Smooth muscle cell (in vitro differentiated cells): ENCODE results near the gene KPNB1. TPM values are rescaled to one million over a fixed set of nuclear protein-coding genes. Genes with fewer than 3 reads are reported as not detected.

Experiments used
- DNase-seq: peaks from one replicate; lab custom pipeline; 2025; ENCODE audit not compliant: unreplicated experiment; lab: John Stamatoyannopoulos, UW
- H2AFZ ChIP-seq: fragments of 200-600 bp; sonication (generic); 2 replicates; pipeline ENCODE4 v1.6.0; 2016; ENCODE audit warnings: antibody characterized with exemption, low read depth, mild to moderate bottlenecking
- H3F3A ChIP-seq: fragments of 200-600 bp; sonication (generic); 2 replicates; pipeline ENCODE4 v1.6.0; 2017; ENCODE audit warnings: antibody characterized with exemption, low read depth
- H3K27ac ChIP-seq: fragments of 200-600 bp; sonication (generic); 2 replicates; pipeline ENCODE4 v1.5.1; 2016; ENCODE audit warnings: low read depth, mild to moderate bottlenecking
- H3K27me3 ChIP-seq: fragments of 200-600 bp; sonication (generic); 2 replicates; pipeline ENCODE4 v1.6.1; 2016; ENCODE audit warnings: low read depth, mild to moderate bottlenecking
- H3K36me3 ChIP-seq: fragments of 200-600 bp; sonication (generic); 2 replicates; pipeline ENCODE4 v1.5.1; 2016; ENCODE audit warnings: low read depth
- H3K4me1 ChIP-seq: fragments of 200-600 bp; sonication (generic); 2 replicates; pipeline ENCODE4 v1.5.1; 2016; ENCODE audit warnings: low read depth
- H3K4me2 ChIP-seq: fragments of 200-600 bp; sonication (generic); 2 replicates; pipeline ENCODE4 v1.6.0; 2016; ENCODE audit warnings: mild to moderate bottlenecking
- H3K4me3 ChIP-seq: fragments of 200-600 bp; sonication (generic); 2 replicates; pipeline ENCODE4 v1.5.1; 2016; ENCODE audit warnings: mild to moderate bottlenecking
- H3K79me2 ChIP-seq: fragments of 200-600 bp; sonication (generic); 2 replicates; pipeline ENCODE4 v1.6.0; 2016; ENCODE audit warnings: low read depth, mild to moderate bottlenecking
- H3K9ac ChIP-seq: fragments of 200-600 bp; sonication (generic); 2 replicates; pipeline ENCODE4 v1.6.0; 2016; ENCODE audit warnings: low read depth
- H3K9me3 ChIP-seq: fragments of 200-600 bp; sonication (generic); replicated peaks from 2 replicates; pipeline ENCODE4 v1.5.1; 2016; ENCODE audit warnings: low read depth
- H4K20me1 ChIP-seq: fragments of 200-600 bp; sonication (generic); 2 replicates; pipeline ENCODE4 v1.6.0; 2016; ENCODE audit warnings: low read depth
- WGBS: methylation state at CpG from one replicate; pipeline ENCODE4 v1.1.7; 2016; ENCODE audit warnings: low lambda C conversion rate; 5-methylcytosine and 5-hydroxymethylcytosine counted together
- polyA plus RNA-seq: library from polyadenylated mRNA; unstranded; fragments of >200 nt; fragmentation: Nextera tagmentation; extraction: Ambion mirVana; gene quantifications from 2 replicates; pipeline ENCODE4 v1.2.1, GENCODE V29; 2016
- total RNA-seq: library from RNA; depleted of rRNA; stranded (reverse); fragments of >200 nt; gene quantifications from 2 replicates; pipeline ENCODE4 v1.2.3, GENCODE V29; 2014
- TF ChIP-seq, protein P1 (sequence below): fragments of 200-600 bp; sonication (generic); IDR thresholded peaks from 2 replicates; pipeline ENCODE4 v1.5.1; 2017; ENCODE audit warnings: borderline replicate concordance, mild to moderate bottlenecking, antibody characterized with exemption; ENCODE audit not compliant: insufficient read depth, poor library complexity, severe bottlenecking

The KPNB1 gene
- total and polyA plus RNA-seq, 2 experiments from 2014 or later = 78.8 to 242 TPM

DNA sequence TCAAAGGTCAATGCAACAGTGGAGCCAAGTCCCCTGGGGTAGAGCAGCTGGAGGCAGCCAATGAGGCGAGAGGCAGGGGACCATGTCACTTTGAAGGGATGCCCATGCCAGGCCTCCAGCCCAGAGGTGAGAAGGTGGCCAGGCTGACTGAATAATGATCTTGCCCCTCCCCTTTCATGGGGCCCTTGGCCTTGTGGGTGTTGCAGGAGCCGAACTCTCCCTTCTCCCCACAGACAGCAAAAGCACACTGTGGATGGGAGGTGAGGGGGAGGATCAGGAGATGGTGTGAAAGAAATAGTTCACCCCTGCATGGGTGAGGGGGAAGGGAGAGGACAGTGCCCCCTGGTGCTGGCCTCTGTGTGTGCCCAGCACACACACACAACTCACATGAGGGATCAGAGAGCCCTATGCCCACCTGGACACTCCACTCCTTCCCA is 67.6 kb downstream of the KPNB1 start:
- Histone ChIP-seq H3K36me3 (no peaks in the 10 kb centered on the region), H3K27me3 (peaks cover 3% of the 10 kb centered on the region), H2AFZ (no peak overlapping the region), H3K4me2 (no peak overlapping the region), H3K9ac (no peak overlapping the region), H3K79me2 (no peaks in the 10 kb centered on the region), H3K4me3 (no peak overlapping the region), H3F3A (peaks cover 2% of the 10 kb centered on the region), H3K9me3 (no peaks in the 10 kb centered on the region), H4K20me1 (no peaks in the 10 kb centered on the region), H3K4me1 (peaks cover 3% of the 10 kb centered on the region), H3K27ac (no peak overlapping the region)
- TF ChIP-seq, protein P1, sequence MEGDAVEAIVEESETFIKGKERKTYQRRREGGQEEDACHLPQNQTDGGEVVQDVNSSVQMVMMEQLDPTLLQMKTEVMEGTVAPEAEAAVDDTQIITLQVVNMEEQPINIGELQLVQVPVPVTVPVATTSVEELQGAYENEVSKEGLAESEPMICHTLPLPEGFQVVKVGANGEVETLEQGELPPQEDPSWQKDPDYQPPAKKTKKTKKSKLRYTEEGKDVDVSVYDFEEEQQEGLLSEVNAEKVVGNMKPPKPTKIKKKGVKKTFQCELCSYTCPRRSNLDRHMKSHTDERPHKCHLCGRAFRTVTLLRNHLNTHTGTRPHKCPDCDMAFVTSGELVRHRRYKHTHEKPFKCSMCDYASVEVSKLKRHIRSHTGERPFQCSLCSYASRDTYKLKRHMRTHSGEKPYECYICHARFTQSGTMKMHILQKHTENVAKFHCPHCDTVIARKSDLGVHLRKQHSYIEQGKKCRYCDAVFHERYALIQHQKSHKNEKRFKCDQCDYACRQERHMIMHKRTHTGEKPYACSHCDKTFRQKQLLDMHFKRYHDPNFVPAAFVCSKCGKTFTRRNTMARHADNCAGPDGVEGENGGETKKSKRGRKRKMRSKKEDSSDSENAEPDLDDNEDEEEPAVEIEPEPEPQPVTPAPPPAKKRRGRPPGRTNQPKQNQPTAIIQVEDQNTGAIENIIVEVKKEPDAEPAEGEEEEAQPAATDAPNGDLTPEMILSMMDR = peak; percentile 24
- DNase-seq = no peak
- 86% methylated on average over 2 of the region's 2 CpGs for WGBS

DNA sequence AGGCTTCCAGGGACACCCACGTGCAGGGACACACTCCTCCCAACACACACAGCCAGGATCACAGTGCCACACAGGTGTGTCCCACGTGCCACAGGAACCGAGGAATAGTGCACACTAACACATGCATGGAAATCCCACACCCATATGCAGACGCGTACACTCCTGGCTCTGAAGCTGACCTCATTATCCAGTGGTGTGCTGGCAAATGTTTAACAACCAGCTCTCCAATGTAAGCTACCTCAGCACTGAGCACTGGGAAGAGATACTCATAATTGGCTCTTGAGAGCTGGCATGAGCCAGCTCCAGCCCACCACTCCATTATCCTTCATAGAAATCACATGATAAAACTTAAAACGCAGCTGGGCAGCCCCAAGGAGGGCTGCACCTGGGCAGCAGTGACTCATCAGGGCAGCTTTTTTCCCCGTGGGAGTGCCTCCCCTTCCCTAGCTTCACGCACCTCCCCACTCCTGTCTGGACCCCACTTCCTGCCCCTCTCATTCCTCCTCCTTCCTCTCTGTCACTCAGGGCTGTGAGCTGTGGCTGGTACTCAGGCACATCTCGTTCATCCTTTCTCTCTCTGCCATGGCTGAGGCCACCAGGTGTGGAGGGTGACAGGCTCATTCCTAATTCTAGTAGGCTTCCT is 68.4 kb downstream of the KPNB1 start:
- peaks cover 3% of the 10 kb centered on the region for H3K4me1 ChIP-seq
- DNase-seq = no peak
- H3F3A ChIP-seq = peaks cover 2% of the 10 kb centered on the region
- H4K20me1 ChIP-seq = no peaks in the 10 kb centered on the region
- no peak overlapping the region for H3K9ac ChIP-seq
- no peaks in the 10 kb centered on the region for H3K9me3 ChIP-seq
- H3K4me3 ChIP-seq = no peak overlapping the region
- no peaks in the 10 kb centered on the region for H3K36me3 ChIP-seq
- 64% methylated on average over 9 of the region's 9 CpGs for WGBS
- peaks cover 3% of the 10 kb centered on the region for H3K27me3 ChIP-seq
- H3K4me2 ChIP-seq = no peak overlapping the region
- no peaks in the 10 kb centered on the region for H3K79me2 ChIP-seq
- no peak overlapping the region for H2AFZ ChIP-seq
- H3K27ac ChIP-seq = no peak overlapping the region
- TF ChIP-seq, protein P1 = no peak

DNA sequence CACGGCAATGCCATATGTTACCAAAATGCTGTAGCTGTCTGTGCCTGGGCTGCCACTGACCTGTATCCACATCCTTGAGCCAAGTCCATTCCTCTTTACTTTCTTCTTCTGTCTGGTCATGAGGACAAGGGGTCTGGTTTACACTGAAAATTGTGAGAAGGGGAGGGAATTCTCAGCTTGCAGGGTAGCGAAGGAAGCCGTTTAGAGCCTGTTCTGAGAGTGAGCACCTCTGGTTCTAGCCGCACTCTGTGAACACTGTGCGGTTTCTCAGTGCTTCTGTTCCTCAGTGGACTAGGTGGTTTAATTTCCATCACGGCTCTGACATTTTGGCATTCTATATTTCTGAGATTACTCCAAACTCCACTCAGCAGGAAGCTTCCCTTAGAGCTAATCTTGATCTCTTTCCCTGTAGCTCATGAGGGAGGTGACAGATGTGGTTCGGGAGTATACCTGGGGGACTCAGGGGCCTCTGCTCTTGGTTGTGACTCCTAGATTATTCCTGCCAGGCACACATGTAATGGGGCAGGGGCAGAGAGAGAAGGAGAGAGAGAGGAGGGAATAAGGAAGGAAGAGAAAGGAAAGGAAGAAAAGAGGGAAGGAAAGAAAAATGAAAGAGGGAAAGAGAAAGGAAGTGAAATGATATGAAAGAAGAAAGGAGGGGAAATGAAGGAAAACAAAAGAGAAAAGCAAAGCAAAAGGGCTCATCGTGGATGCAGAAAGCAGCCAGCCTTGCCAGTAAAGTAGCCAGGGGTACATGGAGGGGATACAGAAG is 69.1 kb downstream of the KPNB1 start:
- no peak for DNase-seq
- peaks cover 3% of the 10 kb centered on the region for H3K4me1 ChIP-seq
- H3F3A ChIP-seq = peaks cover 2% of the 10 kb centered on the region

More for the DNA sequence above, 69.1 kb downstream of the KPNB1 start:
- no peak overlapping the region for H2AFZ ChIP-seq
- H3K27ac ChIP-seq = peak overlapping the region; percentile 24
- no peaks in the 10 kb centered on the region for H3K36me3 ChIP-seq
- peak overlapping the region; percentile 49 for H3K4me2 ChIP-seq
- peaks cover 1% of the 10 kb centered on the region for H3K27me3 ChIP-seq
- 82% methylated on average over 8 of the region's 8 CpGs for WGBS
- H3K9me3 ChIP-seq = no peaks in the 10 kb centered on the region
- H3K4me3 ChIP-seq = no peak overlapping the region
- no peaks in the 10 kb centered on the region for H4K20me1 ChIP-seq
- TF ChIP-seq, protein P1 = no peak
- H3K79me2 ChIP-seq = no peaks in the 10 kb centered on the region
- no peak overlapping the region for H3K9ac ChIP-seq
